Measurements from ENCODE around the gene FILIP1. TPM values are rescaled to one million over a fixed set of nuclear protein-coding genes. Genes with fewer than 3 reads are reported as not detected.

The FILIP1 gene
- total and polyA plus RNA-seq, 2 of the 8 experiments (the other 6 are each of a cell fraction or from before 2014, with no cell fraction given): 2.4 to 5.7 TPM

- TF ChIP-seq SUZ12 (IDR thresholded peaks at IDR 0.05; ENCODE audit: low read length) (0 out of 2 replicates have a peak, but pooled peaks have one; percentile 24), KDM4A (IDR thresholded peaks at IDR 0.05; ENCODE audit: low read depth, low read length, severe bottlenecking) (peak; percentile 38), CEBPB (IDR thresholded peaks at IDR 0.05; ENCODE audit: low read depth, low read length) (no peak), GABPA (IDR thresholded peaks at IDR 0.05; ENCODE audit: borderline replicate concordance, insufficient read depth, low read length) (no peak), CREB1 (IDR thresholded peaks at IDR 0.05) (no peak), HDAC6 (IDR thresholded peaks at IDR 0.05; ENCODE audit: low read depth, low read length) (no peak), ATF3 (IDR thresholded peaks at IDR 0.05; ENCODE audit: insufficient read depth, low read depth, low read length) (no peak), JUN (IDR thresholded peaks at IDR 0.05; ENCODE audit: low read depth, low read length) (no peak)
- TF ChIP-seq, protein P1, sequence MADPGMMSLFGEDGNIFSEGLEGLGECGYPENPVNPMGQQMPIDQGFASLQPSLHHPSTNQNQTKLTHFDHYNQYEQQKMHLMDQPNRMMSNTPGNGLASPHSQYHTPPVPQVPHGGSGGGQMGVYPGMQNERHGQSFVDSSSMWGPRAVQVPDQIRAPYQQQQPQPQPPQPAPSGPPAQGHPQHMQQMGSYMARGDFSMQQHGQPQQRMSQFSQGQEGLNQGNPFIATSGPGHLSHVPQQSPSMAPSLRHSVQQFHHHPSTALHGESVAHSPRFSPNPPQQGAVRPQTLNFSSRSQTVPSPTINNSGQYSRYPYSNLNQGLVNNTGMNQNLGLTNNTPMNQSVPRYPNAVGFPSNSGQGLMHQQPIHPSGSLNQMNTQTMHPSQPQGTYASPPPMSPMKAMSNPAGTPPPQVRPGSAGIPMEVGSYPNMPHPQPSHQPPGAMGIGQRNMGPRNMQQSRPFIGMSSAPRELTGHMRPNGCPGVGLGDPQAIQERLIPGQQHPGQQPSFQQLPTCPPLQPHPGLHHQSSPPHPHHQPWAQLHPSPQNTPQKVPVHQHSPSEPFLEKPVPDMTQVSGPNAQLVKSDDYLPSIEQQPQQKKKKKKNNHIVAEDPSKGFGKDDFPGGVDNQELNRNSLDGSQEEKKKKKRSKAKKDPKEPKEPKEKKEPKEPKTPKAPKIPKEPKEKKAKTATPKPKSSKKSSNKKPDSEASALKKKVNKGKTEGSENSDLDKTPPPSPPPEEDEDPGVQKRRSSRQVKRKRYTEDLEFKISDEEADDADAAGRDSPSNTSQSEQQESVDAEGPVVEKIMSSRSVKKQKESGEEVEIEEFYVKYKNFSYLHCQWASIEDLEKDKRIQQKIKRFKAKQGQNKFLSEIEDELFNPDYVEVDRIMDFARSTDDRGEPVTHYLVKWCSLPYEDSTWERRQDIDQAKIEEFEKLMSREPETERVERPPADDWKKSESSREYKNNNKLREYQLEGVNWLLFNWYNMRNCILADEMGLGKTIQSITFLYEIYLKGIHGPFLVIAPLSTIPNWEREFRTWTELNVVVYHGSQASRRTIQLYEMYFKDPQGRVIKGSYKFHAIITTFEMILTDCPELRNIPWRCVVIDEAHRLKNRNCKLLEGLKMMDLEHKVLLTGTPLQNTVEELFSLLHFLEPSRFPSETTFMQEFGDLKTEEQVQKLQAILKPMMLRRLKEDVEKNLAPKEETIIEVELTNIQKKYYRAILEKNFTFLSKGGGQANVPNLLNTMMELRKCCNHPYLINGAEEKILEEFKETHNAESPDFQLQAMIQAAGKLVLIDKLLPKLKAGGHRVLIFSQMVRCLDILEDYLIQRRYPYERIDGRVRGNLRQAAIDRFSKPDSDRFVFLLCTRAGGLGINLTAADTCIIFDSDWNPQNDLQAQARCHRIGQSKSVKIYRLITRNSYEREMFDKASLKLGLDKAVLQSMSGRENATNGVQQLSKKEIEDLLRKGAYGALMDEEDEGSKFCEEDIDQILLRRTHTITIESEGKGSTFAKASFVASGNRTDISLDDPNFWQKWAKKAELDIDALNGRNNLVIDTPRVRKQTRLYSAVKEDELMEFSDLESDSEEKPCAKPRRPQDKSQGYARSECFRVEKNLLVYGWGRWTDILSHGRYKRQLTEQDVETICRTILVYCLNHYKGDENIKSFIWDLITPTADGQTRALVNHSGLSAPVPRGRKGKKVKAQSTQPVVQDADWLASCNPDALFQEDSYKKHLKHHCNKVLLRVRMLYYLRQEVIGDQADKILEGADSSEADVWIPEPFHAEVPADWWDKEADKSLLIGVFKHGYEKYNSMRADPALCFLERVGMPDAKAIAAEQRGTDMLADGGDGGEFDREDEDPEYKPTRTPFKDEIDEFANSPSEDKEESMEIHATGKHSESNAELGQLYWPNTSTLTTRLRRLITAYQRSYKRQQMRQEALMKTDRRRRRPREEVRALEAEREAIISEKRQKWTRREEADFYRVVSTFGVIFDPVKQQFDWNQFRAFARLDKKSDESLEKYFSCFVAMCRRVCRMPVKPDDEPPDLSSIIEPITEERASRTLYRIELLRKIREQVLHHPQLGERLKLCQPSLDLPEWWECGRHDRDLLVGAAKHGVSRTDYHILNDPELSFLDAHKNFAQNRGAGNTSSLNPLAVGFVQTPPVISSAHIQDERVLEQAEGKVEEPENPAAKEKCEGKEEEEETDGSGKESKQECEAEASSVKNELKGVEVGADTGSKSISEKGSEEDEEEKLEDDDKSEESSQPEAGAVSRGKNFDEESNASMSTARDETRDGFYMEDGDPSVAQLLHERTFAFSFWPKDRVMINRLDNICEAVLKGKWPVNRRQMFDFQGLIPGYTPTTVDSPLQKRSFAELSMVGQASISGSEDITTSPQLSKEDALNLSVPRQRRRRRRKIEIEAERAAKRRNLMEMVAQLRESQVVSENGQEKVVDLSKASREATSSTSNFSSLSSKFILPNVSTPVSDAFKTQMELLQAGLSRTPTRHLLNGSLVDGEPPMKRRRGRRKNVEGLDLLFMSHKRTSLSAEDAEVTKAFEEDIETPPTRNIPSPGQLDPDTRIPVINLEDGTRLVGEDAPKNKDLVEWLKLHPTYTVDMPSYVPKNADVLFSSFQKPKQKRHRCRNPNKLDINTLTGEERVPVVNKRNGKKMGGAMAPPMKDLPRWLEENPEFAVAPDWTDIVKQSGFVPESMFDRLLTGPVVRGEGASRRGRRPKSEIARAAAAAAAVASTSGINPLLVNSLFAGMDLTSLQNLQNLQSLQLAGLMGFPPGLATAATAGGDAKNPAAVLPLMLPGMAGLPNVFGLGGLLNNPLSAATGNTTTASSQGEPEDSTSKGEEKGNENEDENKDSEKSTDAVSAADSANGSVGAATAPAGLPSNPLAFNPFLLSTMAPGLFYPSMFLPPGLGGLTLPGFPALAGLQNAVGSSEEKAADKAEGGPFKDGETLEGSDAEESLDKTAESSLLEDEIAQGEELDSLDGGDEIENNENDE (IDR thresholded peaks at IDR 0.05; ENCODE audit: insufficient replicate concordance, low read length): no peak
Measured at GRCh38 chr6:75349262-75349984, 144.2 kb downstream of the FILIP1 start (continued).

Data from H1 (cell line).